ENCODE data around the gene SEPTIN10. TPM values are rescaled to one million over a fixed set of nuclear protein-coding genes. Genes with fewer than 3 reads are reported as not detected.

Gene SEPTIN10
- total and polyA plus RNA-seq, 2 of the 8 experiments (the other 6 are each of a cell fraction or from before 2014, with no cell fraction given), result 23.7 to 101 TPM

- TF ChIP-seq CHD7 (IDR thresholded peaks at IDR 0.05; ENCODE audit: insufficient replicate concordance, low read length), result no peak
Observed at GRCh38 chr2:109499566-109499965, 114.2 kb downstream of the SEPTIN10 start (continued).

Measured in H1 (cell line).